ENCODE data around the gene MMP24. TPM values are rescaled to one million over a fixed set of nuclear protein-coding genes. Genes with fewer than 3 reads are reported as not detected.

The MMP24 gene
- total and polyA plus RNA-seq, 10 donors = 0.10 to 0.32 (median 0.18) TPM

- TF ChIP-seq POLR2A (IDR thresholded peaks at IDR 0.05) (no peak), POLR2AphosphoS5 (IDR thresholded peaks at IDR 0.05) (no peak)
- TF ChIP-seq, protein P1, sequence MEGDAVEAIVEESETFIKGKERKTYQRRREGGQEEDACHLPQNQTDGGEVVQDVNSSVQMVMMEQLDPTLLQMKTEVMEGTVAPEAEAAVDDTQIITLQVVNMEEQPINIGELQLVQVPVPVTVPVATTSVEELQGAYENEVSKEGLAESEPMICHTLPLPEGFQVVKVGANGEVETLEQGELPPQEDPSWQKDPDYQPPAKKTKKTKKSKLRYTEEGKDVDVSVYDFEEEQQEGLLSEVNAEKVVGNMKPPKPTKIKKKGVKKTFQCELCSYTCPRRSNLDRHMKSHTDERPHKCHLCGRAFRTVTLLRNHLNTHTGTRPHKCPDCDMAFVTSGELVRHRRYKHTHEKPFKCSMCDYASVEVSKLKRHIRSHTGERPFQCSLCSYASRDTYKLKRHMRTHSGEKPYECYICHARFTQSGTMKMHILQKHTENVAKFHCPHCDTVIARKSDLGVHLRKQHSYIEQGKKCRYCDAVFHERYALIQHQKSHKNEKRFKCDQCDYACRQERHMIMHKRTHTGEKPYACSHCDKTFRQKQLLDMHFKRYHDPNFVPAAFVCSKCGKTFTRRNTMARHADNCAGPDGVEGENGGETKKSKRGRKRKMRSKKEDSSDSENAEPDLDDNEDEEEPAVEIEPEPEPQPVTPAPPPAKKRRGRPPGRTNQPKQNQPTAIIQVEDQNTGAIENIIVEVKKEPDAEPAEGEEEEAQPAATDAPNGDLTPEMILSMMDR (IDR thresholded peaks at IDR 0.05 in 8 of 11, conservative IDR thresholded peaks at IDR 0.05 in 3 of 11) = no peak
- Histone ChIP-seq H3K36me3 (peaks cover 0 to 52% (median 3%) of the 10 kb centered on the region in 6 donors), H3K27me3 (replicated peaks in 1 of 7) (no peaks in the 10 kb centered on the region), H3K27ac (no peak overlapping the region), H3K9me3 (no peaks in the 10 kb centered on the region), H3K4me1 (peaks cover 0 to 17% (median 0%) of the 10 kb centered on the region in 6 donors), H3K4me3 (no peak overlapping the region)
- intact Hi-C loops (cut with DNase I; ENCODE audit: low total_unique reads) = no loop called here
- no peak for DNase-seq
Measured at GRCh38 chr20:35237486-35237885, 11.0 kb downstream of the MMP24 start.

- intact Hi-C loops (cut with DNase I; ENCODE audit: low total_unique reads) = no loop called here
- H3K9me3 ChIP-seq = no peaks in the 10 kb centered on the region
- DNase-seq = no peak
- H3K27me3 ChIP-seq (replicated peaks in 1 of 7) = no peaks in the 10 kb centered on the region
- H3K27ac ChIP-seq = peak overlapping the region in 2 of 8 donors; percentile 6 to 46
- peaks cover 0 to 47% (median 3%) of the 10 kb centered on the region in 6 donors for H3K36me3 ChIP-seq
- TF ChIP-seq, protein P1 (IDR thresholded peaks at IDR 0.05 in 8 of 11, conservative IDR thresholded peaks at IDR 0.05 in 3 of 11) = no peak
- TF ChIP-seq POLR2AphosphoS5 (IDR thresholded peaks at IDR 0.05) = no peak
- TF ChIP-seq POLR2A (IDR thresholded peaks at IDR 0.05) = no peak
- H3K4me1 ChIP-seq = peaks cover 0 to 17% (median 0%) of the 10 kb centered on the region in 6 donors
- 36 to 69% (median 53%) methylated on average over 4 of the region's 4 CpGs for WGBS, 5 donors
- H3K4me3 ChIP-seq = no peak overlapping the region
Measured at GRCh38 chr20:35238170-35238569, 11.7 kb downstream of the MMP24 start.

GRCh38 chr20:35238735-35239134, 12.2 kb downstream of the MMP24 start:
- WGBS, 5 donors = 49 to 78% (median 63%) methylated on average over 5 of the region's 5 CpGs

GRCh38 chr20:35240083-35240810, 13.8 kb downstream of the MMP24 start:
- H3K4me3 ChIP-seq = no peak overlapping the region
- intact Hi-C loops (cut with DNase I; ENCODE audit: low total_unique reads) = no loop called here
- H3K36me3 ChIP-seq = peaks cover 0 to 27% (median 3%) of the 10 kb centered on the region in 6 donors
- 72 to 80% (median 75%) methylated on average over 5 of the region's 5 CpGs for WGBS, 5 donors
- H3K27ac ChIP-seq = no peak overlapping the region
- TF ChIP-seq POLR2A (IDR thresholded peaks at IDR 0.05) (no peak), POLR2AphosphoS5 (IDR thresholded peaks at IDR 0.05) (no peak)
- TF ChIP-seq, protein P1 (IDR thresholded peaks at IDR 0.05 in 8 of 11, conservative IDR thresholded peaks at IDR 0.05 in 3 of 11) = no peak
- H3K9me3 ChIP-seq = no peaks in the 10 kb centered on the region
- no peak for DNase-seq
- H3K27me3 ChIP-seq (replicated peaks in 1 of 7) = no peaks in the 10 kb centered on the region
- peaks cover 0 to 17% (median 0%) of the 10 kb centered on the region in 6 donors for H3K4me1 ChIP-seq

More at GRCh38 chr20:35238735-35239134, 12.2 kb downstream of the MMP24 start:
- H3K9me3 ChIP-seq = no peaks in the 10 kb centered on the region
- peaks cover 0 to 17% (median 0%) of the 10 kb centered on the region in 6 donors for H3K4me1 ChIP-seq
- no peak for DNase-seq
- intact Hi-C loops (cut with DNase I; ENCODE audit: low total_unique reads) = no loop called here
- H3K4me3 ChIP-seq = no peak overlapping the region
- H3K27ac ChIP-seq = peak overlapping the region in 2 of 8 donors; percentile 6 to 46
- no peak for TF ChIP-seq POLR2AphosphoS5 (IDR thresholded peaks at IDR 0.05)
- TF ChIP-seq, protein P1 (IDR thresholded peaks at IDR 0.05 in 8 of 11, conservative IDR thresholded peaks at IDR 0.05 in 3 of 11) = no peak
- TF ChIP-seq POLR2A (IDR thresholded peaks at IDR 0.05) = no peak
- no peaks in the 10 kb centered on the region for H3K27me3 ChIP-seq (replicated peaks in 1 of 7)
- peaks cover 0 to 42% (median 3%) of the 10 kb centered on the region in 6 donors for H3K36me3 ChIP-seq

All from spleen (tissue), 11 donors.